ENCODE results near the gene TXNIP. TPM values are rescaled to one million over a fixed set of nuclear protein-coding genes. Genes with fewer than 3 reads are reported as not detected.

Gene TXNIP
- total RNA-seq, 2 experiments from 2014 or later, result 130 to 134 TPM

GRCh38 chr1:146019231-146020057 lies 23.1 kb upstream of the TXNIP start:
- POLR2A ChIA-PET, result interaction anchor here (1.5 to 3.0 kb wide), 3 partner anchors 12 to 32 kb away, joined by 4 to 12 read pairs (median 8); no protein-coding TSS in a partner anchor
- Mint-ChIP-seq H3K9me3 (no peaks in the 10 kb centered on the region), H3K36me3 (ENCODE audit: low read depth) (no peaks in the 10 kb centered on the region), H3K4me3 (peak overlapping the region; percentile 22), H3K27me3 (peaks cover 37% of the 10 kb centered on the region), H3K27ac (no peak overlapping the region), H3K4me1 (ENCODE audit: low read depth) (peaks cover 7% of the 10 kb centered on the region)
- CTCF ChIA-PET, result interaction anchor here (0.8 to 3.7 kb wide), 10 partner anchors 8 to 168 kb away, joined by 3 to 32 read pairs (median 4); partner anchors contain the start of gene ITGA10
- intact Hi-C loops (cut with micrococcal nuclease), result no loop called here
- DNase-seq, result no peak
- ATAC-seq, result peak; percentile 39
- TF ChIP-seq CTCF (IDR thresholded peaks at IDR 0.05), result no peak

DNA sequence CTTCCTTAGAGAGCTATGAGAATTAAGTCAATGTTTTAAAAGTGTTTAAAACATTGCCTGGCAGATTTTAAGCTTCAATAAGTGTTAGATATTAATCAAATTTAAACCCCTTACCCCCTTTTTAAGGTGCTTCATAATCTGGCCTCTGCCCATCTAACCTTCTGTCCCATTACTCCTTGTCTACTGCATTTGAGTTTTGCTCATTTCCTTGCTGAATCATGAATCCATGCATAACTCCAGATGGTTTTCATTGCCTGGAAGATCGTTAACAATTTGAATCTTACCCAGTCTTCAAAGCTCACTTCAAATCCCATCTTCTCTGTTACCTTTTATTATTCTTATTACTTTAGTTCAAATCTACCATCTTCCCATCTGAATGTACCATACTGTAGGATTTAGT lies 20.5 kb upstream of the TXNIP start:
- no peak for TF ChIP-seq CTCF (IDR thresholded peaks at IDR 0.05)
- Mint-ChIP-seq H3K4me1 (ENCODE audit: low read depth) (peaks cover 13% of the 10 kb centered on the region), H3K27me3 (peaks cover 32% of the 10 kb centered on the region), H3K9me3 (no peaks in the 10 kb centered on the region), H3K4me3 (no peak overlapping the region), H3K36me3 (ENCODE audit: low read depth) (no peaks in the 10 kb centered on the region), H3K27ac (no peak overlapping the region)
- ChIA-PET CTCF (interaction anchor here (1.0 to 3.3 kb wide), 10 partner anchors 8 to 171 kb away, joined by 3 to 23 read pairs (median 5); partner anchors contain the start of genes ANKRD34A, NUDT17 and POLR3GL), POLR2A (interaction anchor here (1.3 to 3.0 kb wide), 3 partner anchors 21 to 171 kb away, joined by 3 to 12 read pairs (median 8); partner anchors contain the start of genes NUDT17 and TXNIP)
- intact Hi-C loops (cut with micrococcal nuclease), result no loop called here
- ATAC-seq (no peak), DNase-seq (no peak)

DNA sequence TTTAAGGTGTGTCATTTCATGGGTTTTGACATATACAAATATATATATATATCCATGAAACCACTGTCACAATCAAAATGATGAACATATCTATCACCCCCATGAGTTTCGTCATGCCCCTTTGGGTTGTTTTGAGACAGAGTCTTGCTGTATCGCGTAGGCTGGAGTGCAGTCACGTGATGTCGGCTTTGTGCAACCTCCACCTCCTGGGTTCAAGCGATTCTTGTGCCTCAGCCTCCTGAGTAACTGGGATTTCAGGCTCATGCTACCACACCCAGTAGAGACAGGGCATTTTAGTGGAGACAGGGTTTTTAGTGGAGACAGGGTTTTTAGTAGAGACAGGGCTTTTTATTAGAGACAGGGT lies 17.2 kb upstream of the TXNIP start:
- DNase-seq, result no peak
- no peak overlapping the region for H3K27ac Mint-ChIP-seq
- H3K27me3 Mint-ChIP-seq, result peaks cover 10% of the 10 kb centered on the region
- H3K4me3 Mint-ChIP-seq, result no peak overlapping the region
- H3K4me1 Mint-ChIP-seq (ENCODE audit: low read depth), result peaks cover 8% of the 10 kb centered on the region
- POLR2A ChIA-PET, result interaction anchor here (0.6 to 1.6 kb wide), 2 partner anchors 168 to 188 kb away, joined by 3 read pairs; partner anchors contain the start of gene NUDT17
- intact Hi-C loops (cut with micrococcal nuclease), result loop anchor here (5.0 kb wide), 1 partner anchor 166 kb away; the partner anchor contains the start of gene NUDT17
- CTCF ChIA-PET, result interaction anchor here (1.3 to 6.3 kb wide), 5 partner anchors 18 to 167 kb away, joined by 3 to 69 read pairs (median 8); partner anchors contain the start of gene NUDT17
- no peak for TF ChIP-seq CTCF (IDR thresholded peaks at IDR 0.05)
- H3K36me3 Mint-ChIP-seq (ENCODE audit: low read depth), result no peaks in the 10 kb centered on the region
- no peaks in the 10 kb centered on the region for H3K9me3 Mint-ChIP-seq
- no peak for ATAC-seq

GRCh38 chr1:146012703-146013558 lies 16.6 kb upstream of the TXNIP start:
- intact Hi-C loops (cut with micrococcal nuclease), result loop anchor here (5.0 kb wide), 1 partner anchor 166 kb away; the partner anchor contains the start of gene NUDT17
- peak; percentile 88 for TF ChIP-seq CTCF (IDR thresholded peaks at IDR 0.05)
- DNase-seq, result peak; percentile 76
- Mint-ChIP-seq H3K27me3 (peaks cover 6% of the 10 kb centered on the region), H3K4me3 (no peak overlapping the region), H3K4me1 (ENCODE audit: low read depth) (peaks cover 8% of the 10 kb centered on the region), H3K9me3 (no peaks in the 10 kb centered on the region), H3K27ac (no peak overlapping the region), H3K36me3 (ENCODE audit: low read depth) (no peaks in the 10 kb centered on the region)
- ATAC-seq, result peak; percentile 69
- ChIA-PET POLR2A (interaction anchor here (0.6 to 1.9 kb wide), 5 partner anchors 9 to 188 kb away, joined by 3 to 5 read pairs (median 3); partner anchors contain the start of genes ANKRD34A, NUDT17 and POLR3GL), CTCF (interaction anchor here (0.7 to 11.9 kb wide), 9 partner anchors 19 to 166 kb away, joined by 3 to 247 read pairs (median 6); partner anchors contain the start of genes NUDT17 and PIAS3)
